ENCODE data around the gene ARHGEF28.

Gene ARHGEF28

DNA sequence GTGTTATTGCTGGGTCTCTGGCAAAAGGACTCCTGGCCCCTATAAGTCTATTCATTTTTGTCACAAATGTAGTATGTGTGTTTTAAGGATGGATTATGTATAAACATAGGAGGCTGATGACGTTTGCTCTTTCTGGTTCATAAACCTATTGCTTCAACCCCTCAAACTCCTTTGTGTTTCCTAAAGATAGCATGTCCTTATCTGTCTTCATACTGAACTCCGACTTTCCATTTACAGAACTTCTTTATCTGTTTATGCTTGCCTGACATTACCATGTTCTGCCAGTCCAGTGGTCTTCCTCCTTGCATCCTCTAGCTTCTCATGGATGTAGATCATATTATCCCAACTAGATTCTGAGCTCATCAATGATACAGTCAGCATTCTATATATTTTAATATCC, 46.1 kb downstream of the ARHGEF28 start:
- H3K79me2 ChIP-seq (ENCODE audit: control insufficient read depth, low read length) = no peaks in the 10 kb centered on the region
- H4K20me1 ChIP-seq (ENCODE audit: control insufficient read depth, insufficient read depth, low read depth, low read length) = no peaks in the 10 kb centered on the region
- TF ChIP-seq EZH2phosphoT487 (IDR thresholded peaks at IDR 0.05; ENCODE audit: borderline replicate concordance, low read length) = no peak
- TF ChIP-seq, protein P1, sequence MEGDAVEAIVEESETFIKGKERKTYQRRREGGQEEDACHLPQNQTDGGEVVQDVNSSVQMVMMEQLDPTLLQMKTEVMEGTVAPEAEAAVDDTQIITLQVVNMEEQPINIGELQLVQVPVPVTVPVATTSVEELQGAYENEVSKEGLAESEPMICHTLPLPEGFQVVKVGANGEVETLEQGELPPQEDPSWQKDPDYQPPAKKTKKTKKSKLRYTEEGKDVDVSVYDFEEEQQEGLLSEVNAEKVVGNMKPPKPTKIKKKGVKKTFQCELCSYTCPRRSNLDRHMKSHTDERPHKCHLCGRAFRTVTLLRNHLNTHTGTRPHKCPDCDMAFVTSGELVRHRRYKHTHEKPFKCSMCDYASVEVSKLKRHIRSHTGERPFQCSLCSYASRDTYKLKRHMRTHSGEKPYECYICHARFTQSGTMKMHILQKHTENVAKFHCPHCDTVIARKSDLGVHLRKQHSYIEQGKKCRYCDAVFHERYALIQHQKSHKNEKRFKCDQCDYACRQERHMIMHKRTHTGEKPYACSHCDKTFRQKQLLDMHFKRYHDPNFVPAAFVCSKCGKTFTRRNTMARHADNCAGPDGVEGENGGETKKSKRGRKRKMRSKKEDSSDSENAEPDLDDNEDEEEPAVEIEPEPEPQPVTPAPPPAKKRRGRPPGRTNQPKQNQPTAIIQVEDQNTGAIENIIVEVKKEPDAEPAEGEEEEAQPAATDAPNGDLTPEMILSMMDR (IDR thresholded peaks at IDR 0.05; ENCODE audit: low read depth, low read length, poor library complexity, severe bottlenecking) = no peak
- no peaks in the 10 kb centered on the region for H3F3A ChIP-seq (ENCODE audit: control insufficient read depth, insufficient read depth)
- no peak overlapping the region for H3K27ac ChIP-seq (ENCODE audit: low read depth, low read length)
- no peaks in the 10 kb centered on the region for H3K9me2 ChIP-seq (replicated peaks; ENCODE audit: control insufficient read depth, low read length)
- H3K27me3 ChIP-seq (ENCODE audit: control insufficient read depth, low read length) = no peaks in the 10 kb centered on the region; the same call in 1 of the 2 replicates
- no peaks in the 10 kb centered on the region for H3K9me3 ChIP-seq (ENCODE audit: control insufficient read depth, insufficient read depth, low read length)
- no peaks in the 10 kb centered on the region for H3K4me1 ChIP-seq (ENCODE audit: control insufficient read depth, low read length)
- H3K4me3 ChIP-seq (ENCODE audit: low read length) = no peak overlapping the region
- H3K4me2 ChIP-seq (ENCODE audit: low read length) = no peak overlapping the region
- H3K36me3 ChIP-seq (ENCODE audit: control insufficient read depth, low read length) = no peaks in the 10 kb centered on the region

DNA sequence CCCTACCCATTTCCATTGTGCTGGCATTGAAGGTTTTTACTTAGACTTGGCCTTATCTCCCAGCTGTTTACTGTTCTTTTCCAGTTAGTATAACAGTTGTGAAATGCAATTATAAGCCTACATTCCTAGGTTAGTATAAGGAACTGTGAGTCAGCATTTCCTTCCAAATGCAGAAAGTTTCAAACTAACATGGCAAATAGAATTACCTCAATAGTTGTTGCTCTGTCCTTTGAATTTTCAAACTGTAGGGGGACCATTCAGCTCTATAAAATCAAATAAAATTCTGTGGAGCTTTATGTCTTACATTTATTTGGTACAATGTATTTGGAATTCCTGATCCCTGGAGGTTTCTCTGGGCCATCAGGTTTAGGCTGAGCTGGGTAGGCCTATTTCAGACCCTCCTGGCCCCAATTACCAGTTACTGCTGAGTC, 47.2 kb downstream of the ARHGEF28 start:
- Histone ChIP-seq H3K4me3 (ENCODE audit: low read length) (no peak overlapping the region), H3K9me2 (replicated peaks; ENCODE audit: control insufficient read depth, low read length) (no peaks in the 10 kb centered on the region), H3F3A (ENCODE audit: control insufficient read depth, insufficient read depth) (no peaks in the 10 kb centered on the region), H3K4me1 (ENCODE audit: control insufficient read depth, low read length) (no peaks in the 10 kb centered on the region), H3K4me2 (ENCODE audit: low read length) (no peak overlapping the region), H3K36me3 (ENCODE audit: control insufficient read depth, low read length) (no peaks in the 10 kb centered on the region), H3K27ac (ENCODE audit: low read depth, low read length) (no peak overlapping the region), H3K79me2 (ENCODE audit: control insufficient read depth, low read length) (no peaks in the 10 kb centered on the region), H3K27me3 (ENCODE audit: control insufficient read depth, low read length) (no peaks in the 10 kb centered on the region), H4K20me1 (ENCODE audit: control insufficient read depth, insufficient read depth, low read depth, low read length) (no peaks in the 10 kb centered on the region), H3K9me3 (ENCODE audit: control insufficient read depth, insufficient read depth, low read length) (no peaks in the 10 kb centered on the region)
- TF ChIP-seq, protein P1 (IDR thresholded peaks at IDR 0.05; ENCODE audit: low read depth, low read length, poor library complexity, severe bottlenecking) = no peak

DNA sequence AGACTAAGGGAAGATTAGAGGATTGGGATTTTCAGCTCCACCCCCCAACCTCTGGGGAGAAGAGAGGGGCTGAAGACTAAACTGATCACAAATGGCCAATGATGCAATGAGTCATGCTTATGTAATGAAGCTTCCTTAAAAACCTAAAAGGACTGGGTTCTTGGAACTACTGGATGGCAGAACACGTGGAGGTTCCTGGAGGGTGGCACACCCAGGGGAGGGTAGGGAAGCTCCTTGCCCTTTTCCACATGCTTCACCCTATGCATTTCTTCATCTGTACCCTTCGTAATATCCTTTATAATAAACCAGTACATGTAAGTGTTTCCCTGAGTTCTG, 48.6 kb downstream of the ARHGEF28 start:
- TF ChIP-seq EZH2phosphoT487 (IDR thresholded peaks at IDR 0.05; ENCODE audit: borderline replicate concordance, low read length) = no peak
- TF ChIP-seq, protein P1 (IDR thresholded peaks at IDR 0.05; ENCODE audit: low read depth, low read length, poor library complexity, severe bottlenecking) = no peak
- H3K4me1 ChIP-seq (ENCODE audit: control insufficient read depth, low read length) = no peaks in the 10 kb centered on the region

DNA sequence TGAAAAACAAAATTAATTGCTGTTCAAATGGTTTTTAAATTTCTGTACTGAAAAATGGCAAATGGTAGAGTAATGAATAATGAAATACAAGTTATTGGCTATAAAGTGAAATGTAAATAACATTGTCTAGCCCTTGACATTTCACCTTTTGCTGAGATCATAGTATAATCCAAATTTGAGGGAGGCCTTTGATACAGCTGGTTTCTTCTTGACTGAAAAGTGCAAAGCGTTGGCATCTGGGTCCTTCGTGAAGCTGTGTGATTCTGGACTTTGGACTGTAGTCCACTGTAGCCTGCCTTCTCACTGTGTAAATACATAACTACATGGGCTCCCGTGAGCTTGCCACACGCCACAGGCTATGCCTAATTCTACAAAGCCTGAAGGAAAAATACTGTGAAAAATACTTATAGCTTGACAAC, 52.3 kb downstream of the ARHGEF28 start:
- Histone ChIP-seq H3F3A (ENCODE audit: control insufficient read depth, insufficient read depth) (no peaks in the 10 kb centered on the region), H3K9me2 (replicated peaks; ENCODE audit: control insufficient read depth, low read length) (no peaks in the 10 kb centered on the region), H3K79me2 (ENCODE audit: control insufficient read depth, low read length) (no peaks in the 10 kb centered on the region), H3K27me3 (ENCODE audit: control insufficient read depth, low read length) (no peaks in the 10 kb centered on the region), H3K4me2 (ENCODE audit: low read length) (no peak overlapping the region), H4K20me1 (ENCODE audit: control insufficient read depth, insufficient read depth, low read depth, low read length) (no peaks in the 10 kb centered on the region), H3K4me1 (ENCODE audit: control insufficient read depth, low read length) (no peaks in the 10 kb centered on the region), H3K36me3 (ENCODE audit: control insufficient read depth, low read length) (no peaks in the 10 kb centered on the region), H3K9me3 (ENCODE audit: control insufficient read depth, insufficient read depth, low read length) (no peaks in the 10 kb centered on the region), H3K27ac (ENCODE audit: low read depth, low read length) (no peak overlapping the region), H3K4me3 (ENCODE audit: low read length) (no peak overlapping the region)
- TF ChIP-seq, protein P1 (IDR thresholded peaks at IDR 0.05; ENCODE audit: low read depth, low read length, poor library complexity, severe bottlenecking) = no peak
- TF ChIP-seq EZH2phosphoT487 (IDR thresholded peaks at IDR 0.05; ENCODE audit: borderline replicate concordance, low read length) = no peak

More for the DNA sequence above, 48.6 kb downstream of the ARHGEF28 start:
- Histone ChIP-seq H3K79me2 (ENCODE audit: control insufficient read depth, low read length) (no peaks in the 10 kb centered on the region), H3K4me2 (ENCODE audit: low read length) (no peak overlapping the region), H3K9me3 (ENCODE audit: control insufficient read depth, insufficient read depth, low read length) (no peaks in the 10 kb centered on the region), H3K9me2 (replicated peaks; ENCODE audit: control insufficient read depth, low read length) (no peaks in the 10 kb centered on the region), H3K4me3 (ENCODE audit: low read length) (no peak overlapping the region), H3K27ac (ENCODE audit: low read depth, low read length) (no peak overlapping the region), H4K20me1 (ENCODE audit: control insufficient read depth, insufficient read depth, low read depth, low read length) (no peaks in the 10 kb centered on the region), H3K36me3 (ENCODE audit: control insufficient read depth, low read length) (no peaks in the 10 kb centered on the region), H3K27me3 (ENCODE audit: control insufficient read depth, low read length) (no peaks in the 10 kb centered on the region), H3F3A (ENCODE audit: control insufficient read depth, insufficient read depth) (no peaks in the 10 kb centered on the region)

Data from DOHH2 (cell line).